Measurements from ENCODE around the gene CA11.
"Not testable (repeated sequence)": the region's sequence is repeated elsewhere in the genome, so short reads cannot be mapped to it uniquely, and the experiment has no call there.

Gene CA11

DNA sequence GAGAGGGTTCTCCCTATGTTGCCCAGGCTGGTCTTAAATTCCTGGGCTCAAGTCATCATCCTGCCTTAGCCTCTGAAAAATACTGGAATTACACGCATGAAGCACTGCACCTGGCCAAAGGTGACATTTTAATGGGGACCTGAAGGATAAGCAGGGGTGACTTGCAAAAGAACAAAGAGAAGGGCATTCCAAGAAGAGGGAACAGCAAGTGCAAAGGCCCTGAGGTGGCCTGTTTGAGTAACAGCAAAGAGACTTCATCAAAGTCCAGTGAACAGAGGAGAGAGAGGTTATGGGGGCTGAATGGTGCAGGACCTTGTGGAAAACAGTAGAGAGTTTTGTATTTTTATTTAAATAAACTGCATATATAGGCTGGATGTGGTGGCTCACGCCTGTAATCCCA, 4.1 kb downstream of the CA11 start:
- no peak for DNase-seq (ENCODE audit: low spot score)

GRCh38 chr19:48639483-48640375, 6.3 kb downstream of the CA11 start:
- DNase-seq (ENCODE audit: low spot score): no peak

DNA sequence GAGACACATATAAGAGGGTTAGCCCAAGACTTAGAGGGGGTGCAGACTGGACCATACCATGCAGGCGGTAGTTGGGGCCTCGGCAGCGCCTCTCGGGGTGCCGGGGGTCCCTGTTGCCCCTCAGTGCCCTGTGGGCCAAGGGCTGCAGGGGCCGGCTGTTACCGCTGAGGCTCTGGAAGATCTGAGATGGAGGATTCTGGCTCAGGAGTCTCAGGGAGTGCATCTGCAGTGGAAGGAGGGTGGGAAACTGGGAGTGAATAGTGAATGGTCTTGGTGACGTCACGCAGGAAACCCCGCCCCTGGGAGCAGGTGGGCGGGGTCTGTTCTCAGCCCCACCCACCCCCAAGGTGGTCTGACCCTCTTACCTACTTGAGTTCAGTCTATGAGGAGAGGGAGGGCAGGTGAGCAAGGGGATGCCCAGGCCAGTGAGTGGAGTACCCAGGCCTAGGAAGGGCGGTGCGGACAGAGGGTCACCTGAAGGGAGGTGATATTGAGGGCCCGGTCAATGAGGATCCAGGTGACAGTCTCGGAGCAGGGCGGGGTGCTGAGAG, 7.1 kb downstream of the CA11 start:
- no peak for DNase-seq (ENCODE audit: low spot score)

GRCh38 chr19:48637948-48638830, 7.8 kb downstream of the CA11 start:
- DNase-seq (ENCODE audit: low spot score): peak; percentile 66

DNA sequence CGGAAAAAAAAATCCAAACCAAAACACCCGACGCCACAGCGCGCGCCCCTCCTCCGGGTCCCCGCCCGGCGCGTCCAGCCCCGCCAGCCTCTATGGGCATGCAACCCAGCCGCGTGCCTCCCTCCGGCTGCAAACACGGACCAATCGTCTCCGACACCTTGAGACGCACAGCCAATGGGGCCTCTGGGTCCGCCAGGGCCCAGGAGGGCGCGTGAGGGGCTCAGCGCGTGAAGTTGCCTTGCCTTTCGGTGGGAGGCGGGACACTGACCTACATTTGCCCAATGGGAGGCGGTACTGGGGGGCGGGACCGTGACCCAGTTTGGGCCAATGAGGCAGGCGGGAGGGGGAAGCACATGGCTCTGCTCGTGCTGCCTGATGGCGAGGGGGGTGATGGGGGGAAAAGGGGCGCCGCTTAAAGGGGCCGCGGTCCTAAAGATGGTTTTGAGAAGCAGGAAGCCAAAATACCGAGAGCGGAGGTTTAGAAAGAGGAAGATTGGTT, 8.5 kb downstream of the CA11 start:
- DNase-seq (ENCODE audit: low spot score): peak; percentile 78

DNA sequence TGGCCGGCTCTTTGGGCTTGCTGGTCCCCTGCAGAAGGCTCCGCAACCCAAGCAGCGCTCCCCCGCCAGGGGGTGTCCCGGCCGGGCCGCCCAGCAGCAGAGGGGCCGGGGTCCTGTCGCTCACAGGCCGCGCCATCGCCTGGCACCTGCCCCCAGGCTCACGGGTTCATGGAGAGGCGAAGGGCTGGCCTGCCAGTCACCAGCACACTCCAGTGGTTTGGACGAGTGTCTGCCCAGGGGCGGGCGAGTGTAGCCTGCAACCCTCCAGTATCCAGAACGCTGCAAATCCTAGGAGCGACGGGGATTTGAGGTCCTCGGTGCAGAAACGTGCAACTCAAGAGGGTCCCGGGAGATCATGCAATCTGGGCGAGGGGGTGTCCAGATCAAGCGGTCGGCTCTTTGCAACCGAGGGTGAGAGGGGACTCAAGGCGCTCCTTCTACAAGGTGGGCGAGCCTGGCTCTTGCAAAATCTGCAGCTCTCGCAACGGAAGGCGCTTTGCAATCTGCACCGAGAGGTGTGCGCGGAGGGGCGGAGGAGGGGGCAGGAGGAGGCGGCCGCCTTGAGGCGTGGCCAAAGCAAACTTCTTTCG, 9.0 kb downstream of the CA11 start, which contains the start of gene DBP:
TSS of gene DBP (minus strand) at position 521 of the 590 bp plus-strand sequence. CDS start at position 136, 385 bp downstream.
- no peak for DNase-seq (ENCODE audit: low spot score)

DNA sequence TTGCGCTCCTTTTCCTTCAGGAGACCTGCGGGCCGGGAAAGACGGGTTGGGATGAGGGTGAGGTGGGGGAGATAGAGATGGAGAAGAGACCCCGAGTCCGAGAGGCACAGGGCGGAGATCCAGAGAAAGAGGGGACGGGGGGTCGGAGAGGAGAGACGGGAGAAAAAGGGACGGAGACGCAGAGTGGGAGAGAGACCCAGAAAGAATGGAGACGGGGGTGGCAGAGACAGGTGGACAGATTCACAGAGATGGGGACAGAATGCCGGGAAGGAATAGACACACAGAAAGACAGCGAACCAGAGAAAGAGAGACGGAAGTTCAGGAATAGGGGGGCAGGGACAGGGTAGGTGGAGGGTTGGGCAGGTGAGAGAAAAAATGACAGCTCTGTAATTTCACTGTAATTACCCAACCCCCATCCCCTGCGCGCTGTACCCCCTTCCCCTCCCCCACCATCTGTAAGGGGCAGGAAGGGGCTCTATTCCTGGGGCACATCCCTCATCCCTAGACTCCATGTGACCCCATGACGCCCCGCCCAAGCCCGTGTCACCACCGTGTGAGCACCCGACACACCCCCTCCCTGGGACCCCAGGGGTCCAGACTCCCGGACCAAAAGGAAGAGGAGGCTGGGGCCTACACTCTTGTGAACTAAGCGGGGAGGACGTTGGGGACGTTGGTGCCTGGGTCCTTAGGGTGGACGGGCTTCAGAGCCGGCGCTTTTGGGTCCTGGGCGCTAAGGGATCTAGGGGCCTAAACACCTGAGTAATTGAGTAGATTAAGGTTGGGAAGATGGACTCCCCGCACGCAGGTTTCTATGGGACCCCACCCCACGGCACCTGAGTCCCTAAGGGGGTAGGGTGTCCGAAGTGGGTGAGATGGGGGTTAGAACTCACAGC, 9.8 kb downstream of the CA11 start:
- no peak for DNase-seq (ENCODE audit: low spot score)

GRCh38 chr19:48635263-48635965, 10.6 kb downstream of the CA11 start:
- peak; percentile 68 for DNase-seq (ENCODE audit: low spot score)

GRCh38 chr19:48634424-48635262, 11.3 kb downstream of the CA11 start:
- peak; percentile 96 for DNase-seq (ENCODE audit: low spot score)

DNA sequence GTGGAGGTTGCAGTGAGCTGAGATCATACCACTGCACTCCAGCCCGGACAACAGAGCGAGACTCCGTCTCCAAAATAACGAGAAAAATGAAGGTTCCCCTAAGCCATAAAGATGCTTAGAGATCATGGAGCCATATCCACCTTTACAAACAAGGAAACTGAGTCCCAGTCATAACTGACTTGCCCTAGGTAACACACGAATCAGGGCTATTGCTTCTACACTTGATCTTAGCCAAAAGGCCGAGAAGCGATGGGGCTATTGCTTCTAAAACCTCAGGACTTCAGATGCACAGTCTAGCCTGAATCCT, 12.0 kb downstream of the CA11 start:
- DNase-seq (ENCODE audit: low spot score): no peak

DNA sequence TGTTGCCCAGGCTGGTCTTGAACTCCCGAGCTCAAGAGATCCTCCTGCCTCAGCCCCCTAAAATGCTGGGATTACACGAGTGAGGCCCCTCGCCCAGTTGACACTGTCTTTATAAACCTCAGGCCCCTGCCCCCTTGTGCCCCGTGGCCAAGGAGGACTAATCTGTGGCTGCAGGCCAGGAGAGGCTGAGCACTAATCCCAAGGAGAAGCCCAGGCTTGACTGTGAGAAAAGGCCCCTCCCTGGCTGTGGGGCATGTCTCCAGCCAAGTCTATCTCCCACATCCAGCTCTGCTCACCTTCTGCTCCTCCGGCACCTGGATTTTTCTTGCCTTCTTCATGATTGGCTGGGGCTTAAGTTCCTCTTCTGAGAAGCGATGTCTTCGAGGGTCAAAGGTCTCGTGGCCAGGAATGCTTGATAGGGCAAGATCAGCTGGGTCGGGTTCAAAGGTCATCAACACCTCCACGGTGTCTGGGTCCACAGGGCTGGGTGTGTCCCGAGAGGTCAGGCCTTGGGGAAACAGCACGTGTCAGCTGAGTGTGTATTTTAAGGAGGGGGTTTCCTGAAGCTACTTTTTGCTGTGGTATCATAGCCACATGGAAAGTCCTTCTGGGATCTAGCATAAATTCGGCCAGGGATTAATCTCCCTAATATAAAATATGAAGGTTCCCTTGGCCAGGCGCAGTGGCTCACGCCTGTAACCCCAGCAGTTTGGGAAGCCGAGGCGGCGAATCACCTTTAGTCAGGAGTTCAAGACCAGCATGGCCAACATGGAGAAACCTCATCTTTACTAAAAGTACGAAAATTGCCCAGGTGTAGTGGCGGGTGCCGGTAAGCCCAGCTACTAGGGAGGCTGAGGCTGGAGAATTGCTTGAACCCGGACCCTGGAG, 12.6 kb downstream of the CA11 start:
- peak; percentile 21 for DNase-seq (ENCODE audit: low spot score)

DNA sequence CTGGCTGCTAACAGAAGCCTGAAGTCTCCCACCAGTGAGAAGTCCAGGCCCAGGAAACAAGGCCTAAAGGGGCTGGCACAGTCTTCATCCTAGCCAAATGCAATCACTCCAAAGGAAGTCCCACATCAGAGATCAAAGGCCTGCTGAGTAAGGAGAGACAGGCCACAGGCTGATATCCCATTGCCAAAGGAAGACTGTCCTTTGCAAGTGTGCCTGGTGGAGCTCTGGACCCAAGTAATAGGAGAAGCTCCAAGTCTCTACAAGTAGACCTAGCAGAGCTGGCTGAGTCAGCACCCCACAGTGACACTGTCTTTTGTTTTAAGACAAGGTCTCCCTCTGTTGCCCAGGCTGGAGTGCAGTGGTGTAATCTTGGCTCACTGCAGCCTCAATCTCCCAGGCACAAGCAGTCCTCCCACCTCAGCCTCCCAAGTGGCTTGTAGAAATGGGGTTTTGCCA, 13.3 kb downstream of the CA11 start:
- DNase-seq (ENCODE audit: low spot score): peak; percentile 32

DNA sequence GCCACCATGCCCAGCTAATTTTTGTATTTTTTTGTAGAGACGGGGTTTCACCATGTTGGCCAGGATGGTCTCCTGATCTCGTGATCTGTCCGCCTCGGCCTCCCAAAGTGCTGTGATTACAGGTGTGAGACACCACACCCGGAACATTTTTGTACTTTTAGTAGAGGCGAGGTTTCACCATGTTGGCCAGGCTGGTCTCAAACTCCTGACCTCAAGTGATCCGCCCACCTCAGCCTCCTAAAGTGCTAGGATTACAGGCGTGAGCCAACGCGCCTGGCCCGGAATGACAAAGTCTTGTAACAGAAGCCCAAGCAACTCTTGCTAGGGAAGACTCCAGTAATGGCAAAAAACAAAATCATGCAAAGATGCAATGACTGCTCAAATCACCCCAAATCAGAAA, 13.7 kb downstream of the CA11 start:
- not testable (repeated sequence) for DNase-seq (ENCODE audit: low spot score)

GRCh38 chr19:48631225-48631624, 14.8 kb downstream of the CA11 start:
- DNase-seq (ENCODE audit: low spot score): no peak

- peak; percentile 78 for DNase-seq (ENCODE audit: low spot score)
Measured at GRCh38 chr19:48630296-48631063, 15.5 kb downstream of the CA11 start.

- DNase-seq (ENCODE audit: low spot score): peak; percentile 51
Measured at GRCh38 chr19:48629599-48630295, 16.2 kb downstream of the CA11 start.

- no peak for DNase-seq (ENCODE audit: low spot score)
Measured at GRCh38 chr19:48629297-48629598, 16.7 kb downstream of the CA11 start.
